GM21423 (cell line): ENCODE data around the gene OIP5.
"Not testable (repeated sequence)": the region's sequence is repeated elsewhere in the genome, so short reads cannot be mapped to it uniquely, and the experiment has no call there.

Experiments
- ATAC-seq: cut with Tn5 transposase; IDR thresholded peaks from one replicate; pipeline ENCODE4 v1.9.1; 2021; ENCODE audit warnings: mild to moderate bottlenecking, moderate library complexity; ENCODE audit not compliant: unreplicated experiment

Gene OIP5

DNA sequence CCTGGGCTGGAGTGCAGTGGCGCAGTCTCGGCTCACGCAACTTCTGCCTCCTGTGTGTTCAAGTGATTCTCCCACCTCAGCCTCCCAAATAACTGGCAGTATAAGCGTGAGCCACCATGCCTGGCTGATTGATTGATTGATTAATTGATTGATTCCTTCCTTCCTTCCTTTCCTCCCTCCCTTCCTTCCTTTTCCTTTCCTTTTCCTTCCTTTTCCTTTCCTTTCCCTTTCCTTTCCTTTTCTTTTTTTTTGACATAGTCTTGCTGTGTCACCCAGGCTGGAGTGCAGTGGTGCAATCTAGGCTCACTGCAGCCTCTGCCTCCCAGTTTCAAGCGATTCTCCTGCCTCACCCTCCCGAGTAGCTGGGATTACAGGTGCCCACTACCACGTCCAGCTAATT lies 71.5 kb downstream of the OIP5 start:
- ATAC-seq, result not testable (repeated sequence)

DNA sequence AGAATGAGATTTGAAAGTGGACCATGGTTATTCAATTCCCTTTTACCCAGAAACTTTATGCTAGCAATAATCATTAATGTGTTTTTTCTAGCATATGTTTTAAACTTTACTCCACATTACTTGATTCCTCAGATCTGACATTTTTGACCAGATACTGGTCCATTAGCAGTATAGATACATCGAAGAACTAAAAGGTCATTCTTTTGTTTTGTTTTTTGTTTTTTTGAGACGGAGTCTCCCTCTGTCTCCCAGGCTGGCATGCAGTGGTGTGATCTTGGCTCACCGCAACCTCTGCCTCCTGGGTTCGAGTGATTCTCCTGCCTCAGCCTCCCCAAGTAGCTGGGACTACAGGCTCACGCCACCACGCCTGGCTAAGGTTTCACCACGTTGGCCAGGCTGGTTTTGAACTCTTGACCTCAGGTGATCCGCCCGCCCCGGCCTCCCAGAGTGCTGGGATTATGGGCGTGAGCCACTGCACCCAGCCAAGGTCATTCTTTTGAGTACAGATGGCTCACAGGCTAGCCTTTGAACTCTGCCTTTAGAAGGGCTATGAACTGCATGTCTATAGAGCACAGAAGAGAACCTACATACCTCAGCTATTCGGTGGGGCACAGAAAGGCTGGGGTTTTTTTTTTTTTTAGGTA lies 72.7 kb downstream of the OIP5 start:
- ATAC-seq, result no peak
